ENCODE data around the gene SLC16A9.
A peak's percentile ranks its signal among the peaks of the same experiment; 100 is the strongest.

Gene SLC16A9

DNA sequence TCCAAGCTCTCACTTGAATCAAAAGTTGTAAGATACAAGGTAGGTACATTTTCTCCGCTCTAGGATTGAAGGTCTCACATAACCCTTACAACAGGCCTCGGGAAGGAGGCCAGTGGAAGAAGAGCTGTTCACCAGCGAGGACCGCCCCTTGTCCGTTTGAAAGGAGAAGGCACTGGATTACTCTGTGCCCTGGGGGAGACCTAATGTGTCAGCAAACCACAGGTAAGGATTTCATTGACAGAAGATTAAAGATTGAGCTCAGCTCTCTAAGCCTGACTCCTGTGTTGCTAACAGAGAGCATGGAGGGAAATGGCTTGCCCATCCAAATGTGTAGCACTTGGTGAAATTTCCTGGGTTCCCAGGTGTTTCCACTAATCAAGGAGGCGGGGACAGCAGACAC, 81.2 kb downstream of the SLC16A9 start:
- DNase-seq (ENCODE audit: low read depth, low spot score), result no peak

DNA sequence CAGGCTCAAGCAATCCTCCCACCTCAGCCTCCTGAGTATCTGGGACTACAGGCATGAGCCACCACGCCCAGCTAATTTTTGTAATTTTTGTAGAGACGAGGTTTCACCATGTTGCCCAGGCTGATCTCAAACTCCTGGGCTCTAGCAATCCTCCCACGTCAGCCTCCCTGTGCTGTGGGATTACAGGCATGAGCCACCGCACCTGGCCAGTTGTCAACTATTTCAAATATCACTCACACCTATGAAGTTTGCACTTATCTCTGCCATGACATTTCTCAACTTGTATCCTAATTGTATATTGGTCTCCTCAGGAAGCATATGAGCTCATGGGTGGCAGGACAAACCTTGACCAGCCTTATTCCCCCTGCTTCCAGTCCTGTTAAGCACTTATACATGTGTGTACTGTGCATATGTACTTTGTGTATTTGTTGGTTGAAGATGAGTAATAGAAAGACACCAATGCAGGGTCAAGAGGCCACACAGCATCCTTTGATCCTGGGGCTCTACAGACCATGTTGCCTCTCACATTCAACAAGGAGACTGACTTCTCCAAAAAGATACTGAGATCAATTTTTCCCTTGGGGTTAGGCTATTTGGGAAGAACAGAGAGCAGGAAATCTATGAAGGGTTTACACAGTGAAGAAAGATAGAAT, 82.2 kb downstream of the SLC16A9 start:
- DNase-seq (ENCODE audit: low read depth, low spot score), result no peak

DNA sequence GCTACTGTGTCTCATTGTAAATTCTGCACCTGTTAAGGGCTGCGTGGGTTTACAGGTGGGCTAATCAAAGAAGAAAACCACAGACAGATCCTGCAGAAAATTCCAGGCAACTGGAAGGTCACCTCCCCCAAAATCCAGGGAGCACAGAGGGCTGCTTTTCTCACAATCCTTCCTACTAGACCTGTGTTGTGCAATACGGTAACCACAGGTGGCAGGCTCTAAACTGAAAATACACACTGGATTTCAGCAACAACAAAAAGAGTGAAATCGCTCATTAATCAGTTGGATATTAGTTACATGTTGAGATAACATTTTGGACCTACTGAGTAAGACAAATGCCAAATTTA, 83.2 kb downstream of the SLC16A9 start:
- DNase-seq (ENCODE audit: low read depth, low spot score), result no peak

DNA sequence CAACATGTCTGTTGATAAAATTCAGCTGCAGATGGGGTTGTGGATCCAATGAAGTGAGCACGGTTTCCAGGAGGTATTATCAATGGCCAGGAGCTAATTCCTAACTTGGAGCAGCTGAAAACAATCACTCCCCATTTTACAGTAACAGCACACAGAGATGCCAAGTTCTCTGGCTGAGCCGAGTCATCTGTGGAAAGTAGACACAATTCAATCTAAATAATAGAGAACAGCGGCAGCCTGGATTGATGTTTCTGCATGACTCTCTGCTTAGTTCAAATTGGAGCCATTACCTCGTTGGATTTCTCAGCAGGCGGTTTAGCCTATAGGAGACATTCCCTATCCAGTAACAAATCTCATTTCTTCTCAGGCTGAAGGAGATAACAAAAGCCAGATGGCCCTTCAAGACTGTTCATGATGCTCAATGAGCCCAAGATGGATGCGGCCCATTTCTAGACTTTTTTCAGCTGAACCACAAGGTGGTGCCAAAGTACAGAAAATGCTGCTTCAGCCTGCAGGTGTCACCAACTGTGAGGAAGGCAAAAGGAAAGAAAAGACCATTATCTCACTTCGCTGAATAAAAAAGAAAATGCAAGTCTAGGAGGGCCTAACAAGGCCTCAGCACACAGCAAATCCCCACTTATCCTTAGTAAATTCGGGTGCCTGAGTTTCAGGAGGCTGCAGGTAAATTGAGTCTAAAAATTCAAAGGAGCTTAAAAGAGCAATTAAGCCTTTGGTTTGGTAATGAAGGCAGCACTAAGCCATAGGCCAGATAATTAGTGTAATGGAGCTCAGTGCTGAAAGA, 83.7 kb downstream of the SLC16A9 start:
- peak; percentile 45 for DNase-seq (ENCODE audit: low read depth, low spot score)

DNA sequence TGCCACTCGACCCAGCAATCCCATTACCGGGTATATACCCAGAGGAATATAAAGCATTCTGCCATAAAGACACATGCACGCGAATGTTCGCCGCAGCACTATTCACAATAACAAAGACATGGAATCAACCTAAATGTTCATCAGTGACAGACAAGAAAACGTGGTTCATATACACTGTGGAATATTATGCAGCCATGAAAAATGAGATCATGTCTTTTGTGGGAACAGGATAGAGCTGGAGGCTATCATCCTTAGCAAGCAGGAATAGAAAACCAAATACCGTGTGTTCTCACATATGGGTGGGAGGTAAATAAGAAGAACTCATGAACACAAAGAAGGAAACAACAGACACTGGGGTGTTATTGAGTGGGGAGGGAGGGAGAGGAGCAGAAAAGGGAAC, 84.7 kb downstream of the SLC16A9 start:
- no peak for DNase-seq (ENCODE audit: low read depth, low spot score)

DNA sequence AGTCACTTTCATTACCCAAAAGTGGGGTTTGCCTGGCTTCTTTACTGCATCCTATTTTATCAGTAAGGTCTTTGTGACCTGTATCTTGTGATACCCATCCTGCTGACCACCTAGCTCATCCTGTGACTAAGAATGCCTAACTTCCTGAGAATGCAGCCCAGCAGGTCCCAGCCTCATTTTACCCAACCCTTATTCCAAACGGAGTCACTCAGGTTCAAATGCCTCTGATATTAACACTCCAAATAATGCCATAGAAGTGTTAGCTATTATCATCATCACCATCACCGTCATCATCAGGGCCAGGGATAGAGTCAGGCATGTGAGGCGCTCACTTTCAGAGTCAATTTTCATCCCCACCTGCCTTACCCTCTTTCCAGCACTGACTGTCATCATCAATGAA, 85.5 kb downstream of the SLC16A9 start:
- no peak for DNase-seq (ENCODE audit: low read depth, low spot score)

DNA sequence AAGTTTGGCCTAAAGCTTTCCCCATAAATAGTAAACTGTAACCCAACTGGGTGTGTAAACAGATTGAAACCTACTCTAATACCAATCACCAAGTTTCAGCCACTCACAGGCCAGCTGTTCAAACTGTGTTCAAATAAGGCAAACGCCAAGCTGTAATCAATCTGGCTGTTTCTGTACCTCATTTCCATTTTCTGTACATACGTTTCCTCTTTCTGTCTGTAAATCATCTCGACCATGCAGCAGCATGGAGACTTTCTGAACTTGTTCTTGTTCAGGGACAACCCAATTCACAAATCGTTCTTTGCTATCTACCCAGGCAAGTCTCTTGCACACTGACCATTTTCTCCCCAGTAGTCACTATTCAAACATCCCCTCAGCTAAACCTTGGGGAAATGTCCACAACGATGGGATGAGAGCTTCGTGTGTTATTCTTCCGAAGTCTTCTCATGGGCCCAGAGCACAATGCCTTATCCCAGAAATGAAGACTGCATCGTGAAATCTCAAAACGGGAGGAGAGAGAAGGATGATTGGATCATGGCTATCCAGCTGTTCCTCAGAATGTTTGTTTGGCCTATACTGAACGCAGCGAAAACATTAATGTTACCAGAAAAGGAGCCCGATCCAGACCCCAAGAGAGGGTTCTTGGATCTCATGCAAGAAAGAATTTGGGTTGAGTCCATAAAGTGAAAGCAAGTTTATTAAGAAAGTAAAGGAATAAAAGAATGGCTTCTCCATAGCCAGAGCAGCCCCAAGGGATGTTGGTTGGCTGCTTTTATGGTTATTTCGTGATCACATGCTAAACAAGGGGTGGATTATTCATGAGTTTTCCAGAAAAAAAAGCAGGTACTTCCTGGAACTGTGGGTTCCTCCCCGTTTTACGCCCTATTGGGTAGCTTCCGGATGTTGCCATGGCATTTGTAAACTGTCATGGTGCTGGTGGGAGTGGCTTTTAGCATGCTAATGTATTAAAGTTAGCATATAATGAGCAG, 86.2 kb downstream of the SLC16A9 start:
- DNase-seq (ENCODE audit: low read depth, low spot score), result no peak

DNA sequence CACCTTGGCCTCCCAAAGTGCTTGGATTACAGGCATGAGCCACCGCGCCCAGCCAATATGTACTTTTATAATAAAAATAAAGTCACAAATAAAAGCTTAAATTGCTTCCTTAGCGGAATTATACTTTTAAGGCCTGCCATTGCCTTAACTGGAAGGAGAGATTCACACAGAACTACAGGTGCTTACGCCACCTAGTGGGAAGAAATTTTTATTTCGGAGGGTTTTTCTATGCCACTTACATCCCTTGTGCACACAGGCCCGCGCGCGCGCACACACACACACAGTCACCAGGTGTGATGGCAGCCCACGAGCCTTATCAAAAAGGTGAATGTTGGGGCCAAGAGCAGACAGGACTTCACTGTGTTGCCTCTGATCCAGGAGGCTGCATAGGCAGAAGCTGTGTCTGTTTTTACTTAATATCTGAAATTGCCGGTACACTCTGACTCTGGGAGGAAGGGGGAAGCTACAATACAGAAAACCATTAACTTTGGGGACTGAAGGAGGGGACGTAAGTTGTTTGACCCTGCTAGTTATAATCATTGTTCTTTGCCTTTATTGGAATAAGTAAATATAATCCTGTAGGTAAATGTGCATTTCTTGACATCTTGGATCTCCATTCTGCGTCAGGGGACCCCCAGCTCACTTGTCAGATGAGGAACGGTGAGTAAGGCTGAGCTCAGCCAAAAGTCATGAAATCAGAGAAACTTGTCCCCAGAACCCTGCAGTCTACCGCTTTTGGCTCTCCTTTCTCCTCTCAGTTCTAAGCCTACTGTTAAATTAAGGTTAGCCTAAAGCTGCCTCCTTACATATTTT, 87.1 kb downstream of the SLC16A9 start:
- no peak for DNase-seq (ENCODE audit: low read depth, low spot score)

DNA sequence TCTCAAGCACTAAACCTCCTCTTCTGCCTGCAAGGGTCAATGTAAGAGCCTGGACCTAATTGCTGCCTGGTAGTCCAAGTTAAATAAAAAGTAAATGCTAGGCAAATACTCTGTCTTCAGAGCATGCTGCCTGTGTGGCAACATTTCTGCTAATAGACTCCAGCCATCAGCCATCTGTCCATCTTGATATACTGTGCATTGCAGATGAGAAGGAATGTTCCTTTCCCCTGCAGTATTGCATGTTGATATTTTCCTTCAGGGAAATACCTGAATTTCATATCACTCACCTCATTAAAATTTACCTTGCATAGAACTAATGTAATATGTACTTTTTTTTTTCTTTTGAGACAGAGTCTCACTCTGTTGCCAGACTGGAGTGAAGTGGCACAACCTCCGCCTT, 87.9 kb downstream of the SLC16A9 start:
- no peak for DNase-seq (ENCODE audit: low read depth, low spot score)

DNA sequence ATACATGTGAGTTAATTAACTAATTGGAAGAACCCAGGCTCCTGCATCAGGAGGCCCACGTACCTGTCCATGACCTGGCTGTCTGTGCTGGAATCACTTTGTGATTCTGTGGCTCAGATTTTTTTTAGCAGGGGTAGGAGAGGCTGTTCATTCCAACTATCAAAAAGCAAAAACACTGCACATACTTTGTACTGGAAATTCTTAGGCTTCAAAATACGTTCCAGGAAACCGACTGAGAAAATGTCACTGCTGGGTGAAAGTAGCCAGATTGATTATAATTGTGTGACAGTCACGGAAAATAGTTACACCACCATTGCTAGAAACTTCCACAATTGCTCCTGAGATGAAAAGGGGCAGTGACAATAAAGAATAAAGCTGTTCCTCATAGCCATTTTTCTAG, 91.0 kb downstream of the SLC16A9 start:
- DNase-seq (ENCODE audit: low read depth, low spot score), result no peak

DNA sequence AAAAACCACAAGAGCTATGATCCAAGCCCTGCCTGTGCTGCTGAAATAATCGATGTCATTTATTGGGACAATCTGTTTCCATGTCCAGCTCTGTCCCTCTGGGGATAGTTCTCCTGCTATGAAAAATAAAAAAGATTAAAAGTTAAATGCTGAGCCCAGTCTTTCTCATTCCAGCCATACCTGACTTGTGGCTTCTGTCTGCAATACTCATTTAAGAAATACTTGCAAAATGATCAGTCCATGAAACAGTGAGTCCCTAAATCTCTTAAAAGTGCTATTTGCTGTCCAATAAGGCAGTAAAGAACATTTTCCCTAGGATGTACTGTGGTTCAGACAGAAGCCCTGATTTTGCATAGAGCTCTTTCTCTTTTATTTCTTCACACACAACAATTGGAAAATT, 91.7 kb downstream of the SLC16A9 start:
- DNase-seq (ENCODE audit: low read depth, low spot score), result no peak

DNA sequence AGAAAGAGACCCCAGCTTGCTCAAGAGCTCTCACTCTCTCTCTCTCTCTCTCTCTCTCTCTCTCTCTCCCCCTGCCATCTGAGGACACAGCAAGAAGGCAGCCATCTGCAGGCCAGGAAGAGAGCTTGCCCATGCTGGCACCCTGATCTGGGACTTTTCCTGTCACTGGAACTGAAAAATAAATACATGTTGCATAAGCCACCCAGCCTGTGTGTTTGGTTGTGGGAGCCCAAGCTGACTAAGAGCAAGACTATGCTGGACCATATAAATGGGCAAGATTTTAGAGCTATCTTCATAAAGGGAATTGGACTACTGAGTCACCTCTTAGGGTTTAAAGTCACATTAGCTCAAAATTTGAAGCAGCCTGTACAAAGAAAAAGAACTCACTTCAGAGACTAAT, 98.6 kb downstream of the SLC16A9 start:
- DNase-seq (ENCODE audit: low read depth, low spot score), result no peak

DNA sequence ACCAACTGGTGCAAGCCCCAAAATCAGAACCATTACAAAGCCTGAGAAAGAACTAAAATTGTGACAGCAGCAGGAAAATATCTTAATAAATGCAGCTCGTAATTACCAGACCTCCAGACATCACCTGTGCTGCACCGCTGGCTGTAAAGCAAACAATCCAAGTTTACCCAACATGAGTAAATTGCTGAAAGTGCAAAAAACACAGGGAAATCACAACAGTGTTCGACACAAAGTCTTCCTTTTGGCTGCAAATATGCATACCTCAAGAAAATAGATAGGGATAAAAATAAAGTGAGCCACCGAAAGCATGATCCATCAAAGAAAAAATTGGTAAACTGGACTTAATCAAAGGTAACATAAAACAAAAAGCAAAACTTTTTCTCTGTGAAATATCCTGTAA, 101.7 kb downstream of the SLC16A9 start:
- DNase-seq (ENCODE audit: low read depth, low spot score), result no peak

DNA sequence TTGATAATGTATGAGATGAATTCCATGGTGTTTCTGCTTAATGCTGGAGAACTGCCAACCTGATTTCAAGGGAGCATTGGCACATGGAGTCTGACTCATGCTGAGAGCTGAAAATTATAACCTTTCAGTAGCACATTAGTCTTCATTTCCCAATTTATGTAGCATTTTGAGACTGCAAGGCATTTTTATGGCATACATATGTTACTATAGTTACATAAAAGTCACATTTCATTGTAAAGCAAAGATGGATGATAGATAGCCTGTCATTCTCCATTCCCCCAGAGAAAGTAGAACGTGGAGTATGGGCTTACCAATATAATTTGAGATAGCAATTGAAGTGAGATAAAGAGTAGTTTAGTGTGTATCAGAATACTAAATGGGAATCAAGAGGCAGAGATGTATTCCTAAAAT, 103.1 kb downstream of the SLC16A9 start:
- DNase-seq (ENCODE audit: low read depth, low spot score), result no peak

DNA sequence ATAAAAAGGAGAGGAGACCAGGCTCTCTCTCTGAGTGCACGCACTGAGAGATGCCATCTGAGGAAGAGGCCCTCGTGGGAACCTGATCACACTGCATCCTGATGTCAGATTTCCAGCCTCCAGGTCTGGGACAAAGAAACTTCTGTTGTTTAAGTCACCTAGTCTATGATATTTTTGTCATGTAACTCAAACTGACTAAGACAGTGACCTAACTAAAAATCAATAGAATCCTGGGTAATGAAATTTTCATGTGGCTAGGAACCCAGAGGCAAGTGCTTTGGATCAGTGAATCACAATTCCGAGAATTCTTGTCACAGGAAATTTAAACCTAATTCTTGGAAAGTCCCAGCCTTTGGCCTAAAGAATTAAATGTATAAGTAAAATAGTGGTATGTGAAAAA, 107.7 kb downstream of the SLC16A9 start:
- no peak for DNase-seq (ENCODE audit: low read depth, low spot score)
